K562 (cell line): ENCODE results near the gene A1BG. TPM values are rescaled to one million over a fixed set of nuclear protein-coding genes. Genes with fewer than 3 reads are reported as not detected.

Source experiments
- BHLHE40 ChIP-seq: IDR thresholded peaks from 2 replicates; pipeline ENCODE4 v1.6.1; 2011; ENCODE audit warnings: low read length, improper control_type of control experiment
- CREB1 ChIP-seq, 2 experiments: sonication (generic) in 1 of 2; formaldehyde crosslinking in 1 of 2; IDR thresholded peaks; 2 replicates each; pipeline versions ENCODE4 v1.6.1 to v1.8.0; 2012 to 2022; ENCODE audit warnings: inconsistent platforms in 1 of 2, mild to moderate bottlenecking in 1 of 2, missing genetic modification reagents in 1 of 2, moderate library complexity in 1 of 2
- ELF2 ChIP-seq: fragments of 250-450 bp; sonication (Bioruptor Pico); IDR thresholded peaks from 2 replicates; pipeline ENCODE4 v1.5.0; 2021; ENCODE audit warnings: mild to moderate bottlenecking
- ETV6 ChIP-seq, 3 experiments: fragments of 150-350 bp in 1 of 3; sonication (generic) in 1 of 3; formaldehyde crosslinking in 1 of 3; IDR thresholded peaks; 2 replicates each; pipeline versions ENCODE4 v1.6.1 to v1.8.0; 2014 to 2022; ENCODE audit warnings: borderline replicate concordance in 2 of 3, low read depth in 2 of 3, antibody characterized with exemption in 1 of 3, low read length in 1 of 3, mild to moderate bottlenecking in 1 of 3, missing genetic modification reagents in 1 of 3
- MTA1 ChIP-seq: fragments of 450-650 bp; IDR thresholded peaks from 2 replicates; pipeline ENCODE4 v1.6.1; 2017; ENCODE audit warnings: borderline replicate concordance
- RAD51 ChIP-seq: fragments of 450-650 bp; IDR thresholded peaks from 2 replicates; pipeline ENCODE4 v1.7.1; 2016; ENCODE audit warnings: low read depth, mild to moderate bottlenecking, borderline replicate concordance
- ZNF609 ChIP-seq: sonication (generic); formaldehyde crosslinking; IDR thresholded peaks from 2 replicates; pipeline ENCODE4 v1.8.1; 2023; ENCODE audit warnings: missing genetic modification reagents, mild to moderate bottlenecking, borderline replicate concordance
- polyA plus RNA-seq, 8 experiments: library from polyadenylated mRNA; depleted of rRNA in 4 of 8; stranded (reverse) in 5 of 8; unstranded in 3 of 8; fragments of >200 nt; fragmentation: Nextera tagmentation in 2 of 8; fragmentation: Illumina TruSeq in 1 of 8; extraction: Ambion mirVana in 2 of 8; extraction: Trizol in 1 of 8; gene quantifications; 2 replicates each; pipeline versions ENCODE4 v1.2.1 to v1.2.3, GENCODE V29; 2011 to 2014; ENCODE audit warnings: inconsistent platforms in 1 of 8, missing spikeins in 1 of 8
- total RNA-seq, 7 experiments: library from RNA; depleted of rRNA in 6 of 7; stranded (reverse); fragments of >200 nt in 6 of 7; fragmentation: Illumina TruSeq in 2 of 7; extraction: Trizol in 2 of 7; gene quantifications; 2 replicates each; pipeline versions ENCODE4 v1.2.1 to v1.2.3, GENCODE V29; 2011 to 2021; ENCODE audit warnings: low replicate concordance in 1 of 7
- TF ChIP-seq, protein P1 (sequence below), 2 experiments: fragments of 450-650 bp in 1 of 2; sonication (generic) in 1 of 2; formaldehyde crosslinking in 1 of 2; IDR thresholded peaks; 2 replicates each; pipeline versions ENCODE4 v1.7.1 to v1.9.0; 2016 to 2022; ENCODE audit warnings: inconsistent platforms in 1 of 2, mild to moderate bottlenecking in 1 of 2, missing genetic modification reagents in 1 of 2
- TF ChIP-seq, protein P2 (sequence below): fragments of 450-650 bp; formaldehyde crosslinking; conservative IDR thresholded peaks from 2 replicates; pipeline ENCODE4 v1.4.0; 2022; ENCODE audit warnings: mild to moderate bottlenecking, missing genetic modification characterization

The A1BG gene
- total and polyA plus RNA-seq, 9 of the 15 experiments (the other 6 are each of a cell fraction or from before 2014, with no cell fraction given), result 0.10 to 19.8 (median 2.6) TPM

- TF ChIP-seq ZNF609 (CRISPR knock-in tag) (0 out of 2 replicates have a peak, but pooled peaks have one; percentile 47), ELF2 (CRISPR knock-in tag) (peak; percentile 95), ETV6 (IDR thresholded peaks at IDR 0.05; ENCODE audit: borderline replicate concordance in 1 of 2, low read depth in 2 of 2, low read length in 1 of 2) (no peak; a peak in 1 of 4 replicates), ETV6 (CRISPR knock-in tag; IDR thresholded peaks at IDR 0.05; ENCODE audit: borderline replicate concordance) (no peak), CREB1 (IDR thresholded peaks at IDR 0.05) (peak; percentile 76), CREB1 (CRISPR knock-in tag; IDR thresholded peaks at IDR 0.05) (peak; percentile 88), BHLHE40 (peak; percentile 57; the same call in 1 of the 2 replicates), RAD51 (no peak), MTA1 (0 out of 2 replicates have a peak, but pooled peaks have one; percentile 11)
- TF ChIP-seq, protein P1, sequence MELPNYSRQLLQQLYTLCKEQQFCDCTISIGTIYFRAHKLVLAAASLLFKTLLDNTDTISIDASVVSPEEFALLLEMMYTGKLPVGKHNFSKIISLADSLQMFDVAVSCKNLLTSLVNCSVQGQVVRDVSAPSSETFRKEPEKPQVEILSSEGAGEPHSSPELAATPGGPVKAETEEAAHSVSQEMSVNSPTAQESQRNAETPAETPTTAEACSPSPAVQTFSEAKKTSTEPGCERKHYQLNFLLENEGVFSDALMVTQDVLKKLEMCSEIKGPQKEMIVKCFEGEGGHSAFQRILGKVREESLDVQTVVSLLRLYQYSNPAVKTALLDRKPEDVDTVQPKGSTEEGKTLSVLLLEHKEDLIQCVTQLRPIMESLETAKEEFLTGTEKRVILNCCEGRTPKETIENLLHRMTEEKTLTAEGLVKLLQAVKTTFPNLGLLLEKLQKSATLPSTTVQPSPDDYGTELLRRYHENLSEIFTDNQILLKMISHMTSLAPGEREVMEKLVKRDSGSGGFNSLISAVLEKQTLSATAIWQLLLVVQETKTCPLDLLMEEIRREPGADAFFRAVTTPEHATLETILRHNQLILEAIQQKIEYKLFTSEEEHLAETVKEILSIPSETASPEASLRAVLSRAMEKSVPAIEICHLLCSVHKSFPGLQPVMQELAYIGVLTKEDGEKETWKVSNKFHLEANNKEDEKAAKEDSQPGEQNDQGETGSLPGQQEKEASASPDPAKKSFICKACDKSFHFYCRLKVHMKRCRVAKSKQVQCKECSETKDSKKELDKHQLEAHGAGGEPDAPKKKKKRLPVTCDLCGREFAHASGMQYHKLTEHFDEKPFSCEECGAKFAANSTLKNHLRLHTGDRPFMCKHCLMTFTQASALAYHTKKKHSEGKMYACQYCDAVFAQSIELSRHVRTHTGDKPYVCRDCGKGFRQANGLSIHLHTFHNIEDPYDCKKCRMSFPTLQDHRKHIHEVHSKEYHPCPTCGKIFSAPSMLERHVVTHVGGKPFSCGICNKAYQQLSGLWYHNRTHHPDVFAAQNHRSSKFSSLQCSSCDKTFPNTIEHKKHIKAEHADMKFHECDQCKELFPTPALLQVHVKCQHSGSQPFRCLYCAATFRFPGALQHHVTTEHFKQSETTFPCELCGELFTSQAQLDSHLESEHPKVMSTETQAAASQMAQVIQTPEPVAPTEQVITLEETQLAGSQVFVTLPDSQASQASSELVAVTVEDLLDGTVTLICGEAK (IDR thresholded peaks at IDR 0.05), result peak; percentile 99
- TF ChIP-seq, protein P1 (CRISPR knock-in tag; IDR thresholded peaks at IDR 0.05), result no peak
- TF ChIP-seq, protein P2, sequence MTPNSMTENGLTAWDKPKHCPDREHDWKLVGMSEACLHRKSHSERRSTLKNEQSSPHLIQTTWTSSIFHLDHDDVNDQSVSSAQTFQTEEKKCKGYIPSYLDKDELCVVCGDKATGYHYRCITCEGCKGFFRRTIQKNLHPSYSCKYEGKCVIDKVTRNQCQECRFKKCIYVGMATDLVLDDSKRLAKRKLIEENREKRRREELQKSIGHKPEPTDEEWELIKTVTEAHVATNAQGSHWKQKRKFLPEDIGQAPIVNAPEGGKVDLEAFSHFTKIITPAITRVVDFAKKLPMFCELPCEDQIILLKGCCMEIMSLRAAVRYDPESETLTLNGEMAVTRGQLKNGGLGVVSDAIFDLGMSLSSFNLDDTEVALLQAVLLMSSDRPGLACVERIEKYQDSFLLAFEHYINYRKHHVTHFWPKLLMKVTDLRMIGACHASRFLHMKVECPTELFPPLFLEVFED, result 0 out of 2 replicates have a peak, but pooled peaks have one; percentile 6
Measured at GRCh38 chr19:58380662-58381459, 27.6 kb upstream of the A1BG start, which contains the start of gene ZNF837 (continued).
